NCI-H82 treated with DMSO at 0.1 percent for 48 hours (cell line): Measurements from ENCODE around the gene TTLL5.

ENCODE experiments used
- DNase-seq: peaks from one replicate; lab custom pipeline; 2025; ENCODE audit not compliant: unreplicated experiment; lab: John Stamatoyannopoulos, UW

TTLL5 gene

DNA sequence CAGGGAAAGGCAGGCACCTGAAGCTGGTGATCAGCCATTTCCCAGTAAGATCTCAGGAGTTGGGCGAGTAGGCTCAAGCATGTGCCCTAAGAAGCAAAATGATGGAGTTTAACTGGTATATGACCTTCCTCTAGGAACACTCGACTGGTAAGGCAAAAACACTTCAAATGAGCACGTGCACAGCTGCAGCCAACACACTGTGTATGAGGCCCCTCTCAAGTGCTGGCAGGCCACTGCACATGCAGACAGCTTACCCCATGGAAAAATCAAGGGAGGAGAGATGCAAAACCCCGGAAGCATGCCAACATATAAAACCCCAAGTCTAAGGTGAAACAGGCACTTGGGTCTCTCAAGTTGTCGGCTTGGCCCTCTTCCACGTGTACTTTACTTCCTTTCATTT, 39.2 kb downstream of the TTLL5 start:
- DNase-seq, result no peak

- DNase-seq, result no peak
Measured at GRCh38 chr14:75702122-75702521, 41.1 kb downstream of the TTLL5 start.

GRCh38 chr14:75702616-75703261, 41.7 kb downstream of the TTLL5 start:
- DNase-seq, result no peak

- DNase-seq, result no peak
Measured at GRCh38 chr14:75703467-75703866, 42.4 kb downstream of the TTLL5 start.

GRCh38 chr14:75705014-75705413, 44.0 kb downstream of the TTLL5 start:
- no peak for DNase-seq

- peak; percentile 36 for DNase-seq
Measured at GRCh38 chr14:75709207-75709812, 48.3 kb downstream of the TTLL5 start.

- no peak for DNase-seq
Measured at GRCh38 chr14:75711105-75711795, 50.2 kb downstream of the TTLL5 start.

DNA sequence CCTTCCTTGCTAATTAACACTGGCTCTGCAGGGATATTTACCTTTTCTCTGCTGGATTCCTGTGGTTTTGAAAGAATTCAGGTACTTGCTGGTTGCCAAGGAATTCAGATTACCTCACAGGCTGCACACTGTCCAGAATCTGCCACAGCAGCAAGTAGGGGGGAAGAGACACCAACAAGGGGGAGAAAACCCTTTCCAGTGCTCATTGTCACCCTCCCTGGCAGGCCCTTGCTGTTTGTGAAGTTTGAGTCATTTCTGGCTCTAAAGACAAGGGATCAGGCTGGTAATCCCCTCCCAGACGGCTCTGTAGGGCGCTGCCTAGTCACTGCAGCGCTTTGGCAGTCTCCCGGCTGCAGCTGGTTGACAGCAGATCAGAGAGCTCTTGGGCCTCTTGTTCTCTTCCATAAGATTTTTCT, 50.8 kb downstream of the TTLL5 start:
- peak; percentile 58 for DNase-seq

DNA sequence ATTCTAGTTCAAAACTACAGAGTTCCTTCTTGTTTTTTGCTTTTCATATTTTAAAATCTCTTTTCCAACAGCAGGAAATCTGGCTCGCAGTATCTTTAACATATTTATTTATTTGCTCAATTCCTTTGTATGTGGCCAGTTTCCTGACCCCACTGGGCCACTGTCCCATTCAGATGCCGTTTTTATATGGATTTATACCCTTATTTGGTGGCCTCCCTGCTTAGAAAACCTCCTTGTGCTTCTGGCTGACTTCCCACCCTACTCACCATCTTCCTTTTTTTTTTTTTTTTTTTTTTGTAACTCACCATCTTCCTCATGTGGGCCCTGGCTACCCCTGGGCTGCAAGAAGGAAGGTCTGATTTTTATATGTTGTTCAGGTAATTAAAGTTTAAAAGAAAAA, 53.9 kb downstream of the TTLL5 start:
- no peak for DNase-seq

DNA sequence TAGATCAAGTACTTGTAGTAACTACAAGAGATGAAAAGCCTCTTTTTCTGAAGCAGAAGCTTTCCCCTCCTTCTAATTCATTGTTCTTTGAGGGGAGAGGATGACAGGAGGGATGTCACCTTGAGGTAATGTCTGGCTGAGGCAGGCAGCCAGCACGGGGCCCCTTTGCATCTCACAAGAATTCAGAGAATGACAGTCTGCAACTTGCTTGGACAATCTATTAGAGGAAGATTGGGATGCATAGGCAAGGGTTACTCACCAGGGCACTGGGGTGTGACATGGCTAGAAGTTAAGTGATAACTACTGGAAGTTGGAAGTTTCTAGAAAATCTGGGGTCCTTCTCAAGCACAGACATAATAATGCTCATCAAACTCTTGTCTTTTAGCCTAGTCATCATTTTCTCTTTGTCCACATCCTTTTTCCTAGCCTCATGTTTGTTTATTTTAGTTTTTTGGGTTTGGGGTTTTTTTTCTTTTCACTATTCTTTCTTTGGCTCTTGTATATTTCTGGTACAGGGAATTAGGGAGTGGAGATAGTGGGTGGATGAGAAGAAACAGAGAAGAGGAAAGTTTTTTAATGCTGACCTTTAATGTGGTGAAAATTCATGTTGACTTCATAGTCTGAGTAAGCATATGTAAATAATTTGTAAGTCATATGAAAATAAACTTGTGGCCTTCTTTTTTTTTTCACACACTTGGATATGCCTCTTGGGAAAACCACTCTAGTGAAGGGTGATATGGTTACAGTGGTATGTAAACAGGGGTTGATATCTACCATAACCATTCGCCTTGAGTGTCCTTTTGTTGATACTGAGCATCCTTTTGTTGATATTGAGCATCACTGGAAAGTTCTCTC, 55.1 kb downstream of the TTLL5 start:
- no peak for DNase-seq

DNA sequence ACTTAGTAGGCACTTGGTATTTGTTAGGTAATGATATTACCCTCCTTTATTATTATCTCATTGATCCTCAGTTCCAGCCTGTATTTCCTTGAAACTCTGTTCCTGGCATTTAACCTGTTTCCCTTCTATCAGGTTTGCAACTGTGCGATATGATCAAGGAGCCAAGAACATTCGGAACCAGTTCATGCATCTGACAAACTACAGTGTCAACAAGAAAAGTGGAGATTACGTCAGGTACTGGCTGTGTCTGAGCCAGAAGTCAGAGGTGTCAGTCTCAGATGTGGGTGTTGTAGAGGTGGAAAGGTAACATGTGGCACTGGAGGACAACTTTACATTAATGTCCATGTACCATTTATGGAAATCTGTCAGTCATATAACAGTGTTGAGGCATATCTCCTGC, 56.7 kb downstream of the TTLL5 start:
- DNase-seq, result no peak

GRCh38 chr14:75718199-75718598, 57.2 kb downstream of the TTLL5 start:
- no peak for DNase-seq

DNA sequence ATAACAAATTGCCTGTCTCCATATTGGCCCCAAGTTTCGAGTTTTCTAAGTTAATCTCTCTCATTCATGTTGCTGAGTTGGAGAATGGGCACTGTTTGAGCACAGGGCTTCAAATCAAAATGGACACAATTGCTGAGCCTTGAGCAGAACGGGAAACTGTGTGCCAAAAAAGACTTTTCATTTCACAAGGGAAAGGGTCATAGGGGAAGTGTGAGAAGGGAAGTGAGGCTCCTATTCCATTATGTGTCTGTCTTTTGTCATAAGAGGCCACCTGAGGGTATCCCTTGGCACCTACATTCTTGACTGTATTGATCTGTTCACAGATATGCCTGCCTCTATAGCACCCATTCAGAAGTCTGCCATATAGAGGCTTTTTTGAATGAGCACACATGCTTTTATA, 59.1 kb downstream of the TTLL5 start:
- DNase-seq, result no peak

- no peak for DNase-seq
Measured at GRCh38 chr14:75720842-75721498, 59.9 kb downstream of the TTLL5 start.

DNA sequence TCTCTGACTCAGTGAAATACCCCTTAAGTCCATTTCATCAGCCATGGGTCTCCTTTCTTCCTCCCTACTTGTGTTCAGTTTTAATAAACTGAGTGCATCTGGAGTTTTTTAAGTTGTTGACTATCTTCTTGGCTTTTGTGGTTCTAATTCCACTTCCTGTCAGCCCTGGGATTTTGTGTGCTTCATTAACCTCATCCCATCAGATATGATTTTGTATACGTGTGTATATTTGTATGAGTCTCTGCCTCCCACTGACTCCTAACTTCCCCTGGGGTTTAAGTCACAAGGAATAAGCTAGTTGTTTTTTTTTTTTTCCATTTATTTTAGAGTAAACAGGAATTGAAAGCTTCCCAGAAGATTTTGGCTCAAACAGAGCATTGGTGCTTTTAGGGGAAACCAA, 62.7 kb downstream of the TTLL5 start:
- no peak for DNase-seq

- no peak for DNase-seq
Measured at GRCh38 chr14:75724414-75725204, 63.6 kb downstream of the TTLL5 start.

DNA sequence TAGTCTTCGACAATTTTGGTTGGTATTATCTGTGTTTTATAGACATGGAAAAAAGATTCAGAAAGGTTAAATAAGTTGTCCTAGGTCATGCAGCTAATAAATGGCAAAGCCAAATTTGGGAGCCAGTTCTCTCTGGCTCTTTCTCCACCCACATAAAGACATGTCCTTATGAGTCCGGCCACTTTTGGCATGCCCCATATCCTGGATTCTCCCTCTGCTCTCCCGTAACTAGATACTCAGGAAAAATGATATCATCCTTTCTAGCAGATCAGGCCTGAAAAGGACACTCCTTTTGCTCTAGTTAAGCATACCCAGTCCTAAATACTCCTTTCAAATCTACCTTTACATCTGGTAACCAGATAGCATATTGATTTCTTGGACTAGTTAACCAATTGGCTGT, 64.4 kb downstream of the TTLL5 start:
- DNase-seq, result no peak

- no peak for DNase-seq
Measured at GRCh38 chr14:75726321-75726720, 65.3 kb downstream of the TTLL5 start.

- no peak for DNase-seq
Measured at GRCh38 chr14:75727124-75727523, 66.1 kb downstream of the TTLL5 start.

GRCh38 chr14:75732888-75733287, 71.8 kb downstream of the TTLL5 start:
- no peak for DNase-seq
